ENCODE measurements around the gene MYBPC3.

DNA sequence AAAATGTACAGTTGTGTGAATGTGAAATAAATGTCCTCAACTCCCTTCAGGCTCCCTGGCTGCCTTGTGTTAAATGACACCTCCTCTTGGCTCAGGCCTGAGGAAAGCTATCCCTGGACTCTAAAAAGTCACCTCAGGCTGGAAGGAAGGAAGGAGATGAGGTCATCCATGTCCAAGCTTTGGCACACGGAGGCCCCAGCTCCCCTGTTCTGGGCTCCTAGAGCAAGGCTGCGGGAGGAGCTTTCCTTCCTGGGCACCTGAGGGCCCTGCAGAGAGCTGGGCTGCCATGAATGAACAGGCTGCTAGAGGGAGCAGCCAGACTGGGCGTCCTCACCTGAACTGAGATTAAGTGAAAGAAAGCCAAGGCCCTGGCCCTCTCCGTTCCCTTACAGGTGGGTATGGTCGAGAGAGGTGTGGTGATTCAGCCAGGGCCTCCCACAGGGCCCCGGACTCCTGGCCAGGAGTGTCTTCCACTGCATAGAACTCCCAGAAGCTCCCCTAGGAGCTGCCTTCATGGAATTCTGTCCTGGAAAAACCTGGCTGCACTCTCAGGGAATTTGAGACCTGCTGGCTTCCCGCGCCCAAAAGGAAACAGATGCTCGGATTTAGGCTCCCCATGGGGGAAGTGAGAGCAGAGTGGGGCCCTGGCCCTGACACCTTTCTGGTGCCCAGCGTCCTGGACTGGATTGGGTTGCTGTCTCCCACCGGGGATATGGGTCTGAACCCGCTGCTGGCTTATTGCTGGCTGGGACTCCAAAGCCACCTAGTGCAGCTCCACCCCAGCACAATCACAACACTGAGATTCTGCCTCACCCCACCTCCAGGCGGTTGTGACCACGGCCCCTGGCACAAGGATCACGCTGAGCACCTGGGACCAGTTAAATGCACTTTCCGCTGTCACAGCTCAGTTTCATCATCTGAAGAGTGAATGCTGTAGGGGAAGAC, 22.2 kb downstream of the MYBPC3 start:
- TF ChIP-seq, protein P1, sequence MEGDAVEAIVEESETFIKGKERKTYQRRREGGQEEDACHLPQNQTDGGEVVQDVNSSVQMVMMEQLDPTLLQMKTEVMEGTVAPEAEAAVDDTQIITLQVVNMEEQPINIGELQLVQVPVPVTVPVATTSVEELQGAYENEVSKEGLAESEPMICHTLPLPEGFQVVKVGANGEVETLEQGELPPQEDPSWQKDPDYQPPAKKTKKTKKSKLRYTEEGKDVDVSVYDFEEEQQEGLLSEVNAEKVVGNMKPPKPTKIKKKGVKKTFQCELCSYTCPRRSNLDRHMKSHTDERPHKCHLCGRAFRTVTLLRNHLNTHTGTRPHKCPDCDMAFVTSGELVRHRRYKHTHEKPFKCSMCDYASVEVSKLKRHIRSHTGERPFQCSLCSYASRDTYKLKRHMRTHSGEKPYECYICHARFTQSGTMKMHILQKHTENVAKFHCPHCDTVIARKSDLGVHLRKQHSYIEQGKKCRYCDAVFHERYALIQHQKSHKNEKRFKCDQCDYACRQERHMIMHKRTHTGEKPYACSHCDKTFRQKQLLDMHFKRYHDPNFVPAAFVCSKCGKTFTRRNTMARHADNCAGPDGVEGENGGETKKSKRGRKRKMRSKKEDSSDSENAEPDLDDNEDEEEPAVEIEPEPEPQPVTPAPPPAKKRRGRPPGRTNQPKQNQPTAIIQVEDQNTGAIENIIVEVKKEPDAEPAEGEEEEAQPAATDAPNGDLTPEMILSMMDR (IDR thresholded peaks at IDR 0.05) = no peak
- TF ChIP-seq EZH2 (IDR thresholded peaks at IDR 0.05) (no peak), EZH2phosphoT487 (IDR thresholded peaks at IDR 0.05) (no peak)
